Kidney epithelial cell (primary cell): ENCODE data around the gene NELL2. TPM values are rescaled to one million over a fixed set of nuclear protein-coding genes. Genes with fewer than 3 reads are reported as not detected.
"Not testable (repeated sequence)": the region's sequence is repeated elsewhere in the genome, so short reads cannot be mapped to it uniquely, and the experiment has no call there.

Experiments
- DNase-seq: peaks from one replicate; pipeline ENCODE4 v3.0.0-alpha.2; 2010; ENCODE audit warnings: low read depth
- H3K27me3 ChIP-seq: 2 replicates; pipeline ENCODE4 v1.6.0; 2011; ENCODE audit warnings: low read length; ENCODE audit not compliant: control insufficient read depth, insufficient read depth
- H3K36me3 ChIP-seq: 2 replicates; pipeline ENCODE4 v1.5.1; 2011; ENCODE audit warnings: low read length; ENCODE audit not compliant: control insufficient read depth, insufficient read depth
- H3K4me3 ChIP-seq: 2 replicates; pipeline ENCODE4 v1.5.1; 2011; ENCODE audit warnings: low read depth, mild to moderate bottlenecking, control low read depth, low read length
- total RNA-seq: library from RNA; depleted of rRNA; stranded (reverse); fragments of >200 nt; gene quantifications from 2 replicates; pipeline ENCODE4 v1.2.3, GENCODE V29; 2015
- TF ChIP-seq, protein P1 (sequence below): IDR thresholded peaks from 2 replicates; pipeline ENCODE4 v1.5.1; 2011; ENCODE audit warnings: mild to moderate bottlenecking, moderate library complexity, low read length, control low read depth, inconsistent platforms; ENCODE audit not compliant: insufficient read depth, poor library complexity, severe bottlenecking

NELL2 gene
- total RNA-seq, 1 donor from 2014 or later: 3.5 TPM

DNA sequence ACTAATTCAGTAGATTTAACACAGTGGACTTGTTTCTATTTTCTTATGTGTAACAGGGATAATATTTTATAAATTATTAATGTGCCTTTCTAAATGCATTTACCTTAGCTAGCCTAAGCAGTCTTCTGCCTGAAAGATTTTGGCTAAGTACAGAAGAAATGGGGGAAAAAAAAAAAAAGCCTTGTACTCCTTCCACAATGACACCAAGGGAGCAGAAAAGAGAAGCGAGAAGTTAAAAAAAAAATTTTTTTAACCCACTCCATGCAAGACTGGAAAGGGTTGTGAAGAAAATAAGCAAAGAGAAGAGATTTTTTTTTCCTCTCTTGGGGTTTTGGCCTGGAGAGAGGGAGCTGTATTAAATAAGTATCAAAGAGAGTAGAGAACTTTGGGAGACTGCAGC, 28.7 kb downstream of the NELL2 start:
- no peak for DNase-seq
- TF ChIP-seq, protein P1, sequence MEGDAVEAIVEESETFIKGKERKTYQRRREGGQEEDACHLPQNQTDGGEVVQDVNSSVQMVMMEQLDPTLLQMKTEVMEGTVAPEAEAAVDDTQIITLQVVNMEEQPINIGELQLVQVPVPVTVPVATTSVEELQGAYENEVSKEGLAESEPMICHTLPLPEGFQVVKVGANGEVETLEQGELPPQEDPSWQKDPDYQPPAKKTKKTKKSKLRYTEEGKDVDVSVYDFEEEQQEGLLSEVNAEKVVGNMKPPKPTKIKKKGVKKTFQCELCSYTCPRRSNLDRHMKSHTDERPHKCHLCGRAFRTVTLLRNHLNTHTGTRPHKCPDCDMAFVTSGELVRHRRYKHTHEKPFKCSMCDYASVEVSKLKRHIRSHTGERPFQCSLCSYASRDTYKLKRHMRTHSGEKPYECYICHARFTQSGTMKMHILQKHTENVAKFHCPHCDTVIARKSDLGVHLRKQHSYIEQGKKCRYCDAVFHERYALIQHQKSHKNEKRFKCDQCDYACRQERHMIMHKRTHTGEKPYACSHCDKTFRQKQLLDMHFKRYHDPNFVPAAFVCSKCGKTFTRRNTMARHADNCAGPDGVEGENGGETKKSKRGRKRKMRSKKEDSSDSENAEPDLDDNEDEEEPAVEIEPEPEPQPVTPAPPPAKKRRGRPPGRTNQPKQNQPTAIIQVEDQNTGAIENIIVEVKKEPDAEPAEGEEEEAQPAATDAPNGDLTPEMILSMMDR: no peak
- no peaks in the 10 kb centered on the region for H3K36me3 ChIP-seq
- no peaks in the 10 kb centered on the region for H3K27me3 ChIP-seq
- H3K4me3 ChIP-seq: no peak overlapping the region

DNA sequence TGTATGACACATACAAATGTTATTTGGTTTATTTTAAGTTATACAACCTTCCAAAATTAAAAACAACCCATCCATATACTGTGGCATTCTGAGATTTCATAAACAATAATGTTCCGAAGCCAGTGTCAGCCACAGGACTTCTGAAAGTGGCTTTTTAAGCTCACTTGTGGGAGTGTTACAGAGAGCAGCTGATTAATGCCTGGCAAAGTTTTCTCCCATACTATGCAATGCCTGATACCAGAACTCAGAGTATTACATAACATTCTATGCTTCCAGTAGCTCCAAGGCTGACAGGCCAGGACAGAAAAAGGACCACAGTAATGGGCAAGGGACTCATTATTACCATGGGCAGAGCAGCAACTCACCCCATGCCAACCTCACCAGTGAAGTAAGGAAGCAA, 29.3 kb downstream of the NELL2 start:
- no peak overlapping the region for H3K4me3 ChIP-seq
- no peaks in the 10 kb centered on the region for H3K27me3 ChIP-seq

DNA sequence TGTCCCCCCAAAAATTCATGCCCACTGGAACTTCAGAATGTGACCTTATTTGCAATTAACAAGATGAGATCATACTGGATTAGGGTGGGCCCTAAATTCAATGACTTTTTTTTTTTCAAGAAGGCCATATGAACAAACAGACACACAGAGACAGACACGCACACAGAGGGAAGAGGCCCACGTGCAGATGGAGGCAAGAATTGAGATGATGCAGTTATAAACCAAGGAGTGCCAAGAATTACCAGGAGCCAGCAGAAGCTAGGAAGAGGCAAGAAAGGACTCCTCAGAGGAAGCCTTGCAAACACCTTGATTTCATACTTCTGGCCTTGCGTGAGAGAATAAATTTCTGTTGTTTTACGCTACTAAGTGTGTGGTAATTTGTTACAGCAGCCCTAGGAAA, 33.4 kb downstream of the NELL2 start:
- Histone ChIP-seq H3K27me3 (no peaks in the 10 kb centered on the region), H3K36me3 (no peaks in the 10 kb centered on the region), H3K4me3 (no peak overlapping the region)
- DNase-seq: no peak
- TF ChIP-seq, protein P1: no peak

More for the DNA sequence above, 29.3 kb downstream of the NELL2 start:
- no peak for DNase-seq
- H3K36me3 ChIP-seq: no peaks in the 10 kb centered on the region
- TF ChIP-seq, protein P1: no peak

DNA sequence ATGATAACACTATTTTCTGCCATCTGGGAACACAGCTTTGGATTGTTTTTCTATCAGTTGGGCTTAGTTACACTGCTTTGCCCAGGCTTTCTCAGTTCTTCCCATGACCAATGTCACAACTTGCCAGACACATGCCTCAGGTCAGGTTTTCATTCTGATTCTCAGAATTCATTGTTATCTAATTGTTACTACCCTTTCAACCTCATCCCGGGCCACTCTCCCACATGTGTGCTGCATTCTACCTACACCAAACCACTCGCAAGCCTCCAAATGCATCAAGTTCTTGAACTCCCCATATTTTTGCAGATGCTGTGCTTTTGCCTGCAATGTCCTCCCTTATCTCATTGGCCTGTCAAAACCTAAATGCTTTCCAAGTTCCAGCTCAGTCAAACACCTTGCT, 36.3 kb downstream of the NELL2 start:
- Histone ChIP-seq H3K27me3 (no peaks in the 10 kb centered on the region), H3K36me3 (no peaks in the 10 kb centered on the region), H3K4me3 (no peak overlapping the region)
- DNase-seq: no peak
- TF ChIP-seq, protein P1: no peak

DNA sequence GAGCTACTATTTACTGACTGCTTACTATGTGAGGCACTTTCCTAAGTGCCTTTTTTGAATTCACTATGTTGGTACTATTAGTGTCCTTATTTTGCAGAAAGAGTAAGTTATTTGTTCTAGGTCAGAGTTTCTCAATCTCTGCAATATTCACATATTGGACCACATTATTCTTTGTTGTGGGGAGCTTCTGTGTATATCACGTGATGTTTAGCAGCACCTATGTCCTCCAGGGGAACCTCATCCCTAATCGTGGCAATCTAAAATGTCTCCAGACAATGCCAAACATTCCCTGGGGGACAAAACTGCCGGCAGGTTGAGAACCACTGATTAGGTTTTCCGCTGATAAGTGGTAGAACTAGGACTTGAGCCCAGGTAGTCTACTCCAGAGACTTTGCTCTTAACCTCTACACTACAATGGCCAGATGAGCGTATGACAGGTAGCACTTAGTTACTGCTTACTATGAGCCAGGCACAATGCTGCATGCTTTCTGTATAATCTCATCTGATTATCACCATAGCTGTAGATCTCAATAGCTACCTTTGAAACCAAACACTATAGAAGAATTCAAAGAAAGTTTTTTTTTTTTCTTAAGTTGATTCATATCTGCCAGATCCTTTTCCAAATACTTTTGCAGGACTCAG, 38.9 kb downstream of the NELL2 start:
- TF ChIP-seq, protein P1: no peak
- DNase-seq: no peak
- H3K4me3 ChIP-seq: no peak overlapping the region
- H3K27me3 ChIP-seq: no peaks in the 10 kb centered on the region
- H3K36me3 ChIP-seq: no peaks in the 10 kb centered on the region

DNA sequence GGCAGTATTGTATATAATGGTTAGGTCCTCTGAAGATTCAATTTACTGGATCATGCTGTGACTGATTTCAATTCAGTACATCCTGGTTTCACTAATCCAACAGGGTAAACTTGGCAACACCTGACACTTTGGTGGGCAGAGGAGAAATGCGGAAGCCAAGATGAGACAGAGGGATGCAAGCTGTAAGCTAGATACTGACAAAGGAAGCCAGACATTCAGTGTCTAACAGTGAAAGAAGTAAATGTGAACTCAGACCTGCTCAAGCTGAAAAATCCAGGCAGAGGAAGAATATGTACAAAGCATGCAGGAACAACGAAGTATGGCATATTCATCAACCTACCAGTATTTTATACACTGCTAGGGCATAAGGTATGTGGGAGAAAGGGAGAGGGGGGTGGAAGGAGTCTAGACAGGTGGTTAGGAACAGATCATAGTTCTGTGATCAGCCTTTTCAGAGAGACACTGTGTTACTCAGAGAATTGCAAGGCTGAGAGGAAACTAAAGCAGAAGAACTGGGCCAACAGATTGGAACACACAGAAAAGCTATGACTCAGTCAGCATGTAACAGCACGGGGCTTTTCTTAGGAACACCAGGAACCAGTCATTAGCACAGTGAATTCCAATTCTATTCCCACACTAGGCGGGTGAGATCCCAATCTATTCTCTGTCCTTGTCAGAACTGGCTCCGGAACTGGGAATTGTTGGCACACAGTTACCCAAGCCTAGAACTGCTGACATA, 40.3 kb downstream of the NELL2 start:
- Histone ChIP-seq H3K4me3 (no peak overlapping the region), H3K36me3 (no peaks in the 10 kb centered on the region), H3K27me3 (no peaks in the 10 kb centered on the region)
- peak; percentile 9 for DNase-seq
- TF ChIP-seq, protein P1: no peak

DNA sequence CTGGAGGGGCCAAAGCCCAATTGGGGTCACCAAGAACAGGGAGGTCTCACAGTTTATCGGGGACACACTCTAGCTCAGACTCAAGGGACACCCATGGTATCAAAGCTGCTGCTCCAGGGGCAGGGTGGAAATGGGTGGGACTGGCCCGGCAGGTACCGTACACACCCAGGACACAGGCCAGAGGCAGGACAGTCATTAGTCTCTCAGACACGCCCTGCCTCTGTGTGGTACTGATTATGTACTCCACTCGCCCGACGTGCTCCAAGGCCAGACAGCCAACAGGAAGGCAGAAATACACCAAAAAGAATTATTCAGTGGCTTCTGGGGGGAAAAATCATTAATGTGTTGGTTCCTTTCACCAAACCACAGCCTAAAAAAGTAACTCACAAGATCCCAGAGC, 41.1 kb downstream of the NELL2 start:
- H3K4me3 ChIP-seq, H3K36me3 ChIP-seq, DNase-seq, H3K27me3 ChIP-seq: not testable (repeated sequence)
